Lung (tissue), 12 donors: ENCODE results near the gene CARD8. TPM values are rescaled to one million over a fixed set of nuclear protein-coding genes. Genes with fewer than 3 reads are reported as not detected.
A peak's percentile ranks its signal among the peaks of the same experiment; 100 is the strongest.

Experiments
- ATAC-seq: fragments of 200-7000 bp; cut with Tn5 transposase; one replicate; pipeline ENCODE4 v1.9.1; 2020; ENCODE audit warnings: moderate number of reproducible peaks; ENCODE audit not compliant: insufficient read depth, low FRiP score
- DNase-seq, 3 donors: peaks; one replicate each; pipeline ENCODE4 v3.0.0-alpha.2; 2013 to 2017
- H3K27ac ChIP-seq, 2 donors: one replicate each; pipeline ENCODE4 v1.5.1; 2013; ENCODE audit warnings: mild to moderate bottlenecking in 2 of 2, moderate library complexity in 2 of 2, control low read depth in 1 of 2, inconsistent platforms in 1 of 2, low read depth in 1 of 2, low read length in 1 of 2
- H3K27me3 ChIP-seq, 3 donors: one replicate each; pipeline ENCODE4 v1.5.1; 2013; ENCODE audit warnings: low read length in 2 of 3; ENCODE audit not compliant: control insufficient read depth in 3 of 3, insufficient read depth in 3 of 3
- H3K36me3 ChIP-seq, 4 donors: one replicate each; pipeline ENCODE4 v1.5.1; 2013; ENCODE audit warnings: low read length in 4 of 4, mild to moderate bottlenecking in 1 of 4, moderate library complexity in 1 of 4; ENCODE audit not compliant: control insufficient read depth in 4 of 4, insufficient read depth in 4 of 4
- H3K4me1 ChIP-seq, 5 donors: one replicate each; pipeline ENCODE4 v1.5.1; 2013; ENCODE audit warnings: low read length in 5 of 5, mild to moderate bottlenecking in 2 of 5, moderate library complexity in 1 of 5; ENCODE audit not compliant: control insufficient read depth in 5 of 5, insufficient read depth in 5 of 5
- H3K4me3 ChIP-seq: one replicate; pipeline ENCODE4 v1.5.1; 2013; ENCODE audit warnings: mild to moderate bottlenecking, control low read depth, moderate library complexity
- H3K9ac ChIP-seq, 2 donors: one replicate each; pipeline ENCODE4 v1.5.1; 2013; ENCODE audit warnings: low read length in 2 of 2, control low read depth in 1 of 2; ENCODE audit not compliant: insufficient read depth in 1 of 2
- H3K9me3 ChIP-seq, 4 donors: one replicate each; pipeline ENCODE4 v1.5.1; 2013; ENCODE audit warnings: low read length in 3 of 4, mild to moderate bottlenecking in 1 of 4, moderate library complexity in 1 of 4; ENCODE audit not compliant: control insufficient read depth in 4 of 4, insufficient read depth in 3 of 4
- CTCF ChIP-seq: IDR thresholded peaks from 2 replicates; pipeline ENCODE4 v1.5.1; 2012; ENCODE audit warnings: mild to moderate bottlenecking; ENCODE audit errors: control extremely low read depth, extremely low read depth
- WGBS, 2 donors: extraction: QIAGEN DNeasy Blood & Tissue Kit; methylation state at CpG; one replicate each; pipeline ENCODE4 v1.1.7; 2013; 5-methylcytosine and 5-hydroxymethylcytosine counted together
- polyA plus RNA-seq, 2 donors: library from polyadenylated mRNA; stranded (reverse); fragments of 200-250 nt; gene quantifications; one replicate each; pipeline ENCODE4 v1.2.1, GENCODE V29; 2013
- total RNA-seq, 2 donors: library from RNA; depleted of rRNA in 1 of 2; stranded (reverse); fragments of >200 nt in 1 of 2; gene quantifications; one replicate each; pipeline ENCODE4 v1.2.1, GENCODE V29; 2014 to 2021
- donor health status: control.
- donor health status: control.
- donor health status: Bipolar disorder and iron deficiency.
- donor health status: healthy.
- donor health status: DM: yes; HTN: yes; CAD: no.

The CARD8 gene
- total and polyA plus RNA-seq, 4 donors: 43.0 to 114 (median 53.2) TPM

- Histone ChIP-seq H3K4me3 (no peak overlapping the region), H3K36me3 (no peaks in the 10 kb centered on the region), H3K9me3 (no peaks in the 10 kb centered on the region), H3K9ac (no peak overlapping the region), H3K27ac (peak overlapping the region; percentile 60 to 79), H3K27me3 (no peaks in the 10 kb centered on the region), H3K4me1 (peaks cover 2 to 15% (median 7%) of the 10 kb centered on the region in 5 donors)
- DNase-seq (no peak), ATAC-seq (no peak)
- 16 to 34% methylated on average over 6 of the region's 6 CpGs for WGBS, 2 donors
- no peak for TF ChIP-seq CTCF
Observed at GRCh38 chr19:48258350-48258749, 2.6 kb upstream of the CARD8 start.

GRCh38 chr19:48254529-48254970 lies 1.2 kb downstream of the CARD8 start:
- H3K27ac ChIP-seq: peak overlapping the region in 1 of 2 donors; percentile 73
- DNase-seq (no peak), ATAC-seq (no peak)
- H3K4me3 ChIP-seq: no peak overlapping the region
- H3K27me3 ChIP-seq: no peaks in the 10 kb centered on the region
- H3K9me3 ChIP-seq: no peaks in the 10 kb centered on the region
- WGBS, 2 donors: 95 to 98% methylated on average over 4 of the region's 4 CpGs
- peak overlapping the region in 1 of 2 donors; percentile 97 for H3K9ac ChIP-seq
- peaks cover 4 to 19% (median 10%) of the 10 kb centered on the region in 5 donors for H3K4me1 ChIP-seq
- TF ChIP-seq CTCF: no peak
- peaks cover 0 to 2% (median under 1%) of the 10 kb centered on the region in 4 donors for H3K36me3 ChIP-seq

- no peaks in the 10 kb centered on the region for H3K27me3 ChIP-seq
- no peak overlapping the region for H3K9ac ChIP-seq
- H3K27ac ChIP-seq: no peak overlapping the region
- H3K4me1 ChIP-seq: peaks cover 4 to 19% (median 10%) of the 10 kb centered on the region in 5 donors
- no peak for ATAC-seq
- no peaks in the 10 kb centered on the region for H3K9me3 ChIP-seq
- no peak for TF ChIP-seq CTCF
- no peak for DNase-seq
- peaks cover 0 to 2% (median under 1%) of the 10 kb centered on the region in 4 donors for H3K36me3 ChIP-seq
- no peak overlapping the region for H3K4me3 ChIP-seq
Observed at GRCh38 chr19:48253999-48254398, 1.7 kb downstream of the CARD8 start.

- H3K9ac ChIP-seq: no peak overlapping the region
- H3K4me1 ChIP-seq: peaks cover 4 to 19% (median 10%) of the 10 kb centered on the region in 5 donors
- H3K27ac ChIP-seq: no peak overlapping the region
- no peaks in the 10 kb centered on the region for H3K9me3 ChIP-seq
- WGBS, 2 donors: 81 to 87% methylated on average over 4 of the region's 4 CpGs
- peaks cover 0 to 5% (median under 1%) of the 10 kb centered on the region in 4 donors for H3K36me3 ChIP-seq
- TF ChIP-seq CTCF: no peak
- DNase-seq: no peak
- H3K27me3 ChIP-seq: no peaks in the 10 kb centered on the region
- no peak overlapping the region for H3K4me3 ChIP-seq
- ATAC-seq: no peak
Observed at GRCh38 chr19:48252609-48253008, 3.1 kb downstream of the CARD8 start.
